Urinary bladder (tissue), 4 donors: ENCODE data around the gene SPATA25. TPM values are rescaled to one million over a fixed set of nuclear protein-coding genes. Genes with fewer than 3 reads are reported as not detected.
"Not testable (repeated sequence)": the region's sequence is repeated elsewhere in the genome, so short reads cannot be mapped to it uniquely, and the experiment has no call there.

ENCODE experiments used
- DNase-seq: peaks from one replicate; pipeline ENCODE4 v3.0.0-alpha.2; 2015; ENCODE audit errors: extremely low spot score
- H3K27ac ChIP-seq: one replicate; pipeline ENCODE4 v1.5.1; 2013; ENCODE audit warnings: low read depth, mild to moderate bottlenecking, moderate library complexity
- H3K36me3 ChIP-seq: one replicate; pipeline ENCODE4 v1.6.1; 2013; ENCODE audit warnings: mild to moderate bottlenecking, moderate library complexity; ENCODE audit not compliant: insufficient read depth
- H3K4me1 ChIP-seq: one replicate; pipeline ENCODE4 v1.6.1; 2013; ENCODE audit warnings: mild to moderate bottlenecking, moderate library complexity; ENCODE audit not compliant: insufficient read depth
- H3K4me3 ChIP-seq: one replicate; pipeline ENCODE4 v1.5.1; 2013; ENCODE audit warnings: low read depth, low read length
- WGBS: extraction: QIAGEN DNeasy Blood & Tissue Kit; methylation state at CpG from one replicate; pipeline ENCODE4 v1.1.7; 2013; 5-methylcytosine and 5-hydroxymethylcytosine counted together
- polyA plus RNA-seq: library from polyadenylated mRNA; stranded (reverse); fragments of 200-250 nt; gene quantifications from one replicate; pipeline ENCODE4 v1.2.3, GENCODE V29; 2013
- total RNA-seq: library from RNA; depleted of rRNA; stranded (reverse); fragments of >200 nt; gene quantifications from one replicate; pipeline ENCODE4 v1.2.3, GENCODE V29; 2014
- donor health status: healthy with polysubstance abuse.
- donor health status: healthy.

SPATA25 gene
- total and polyA plus RNA-seq, 2 donors = 1.7 to 3.8 TPM

- no peaks in the 10 kb centered on the region for H3K36me3 ChIP-seq
- WGBS = 97% methylated on average over 2 of the region's 2 CpGs
- H3K4me3 ChIP-seq = no peak overlapping the region
- no peak for DNase-seq
- no peaks in the 10 kb centered on the region for H3K4me1 ChIP-seq
- H3K27ac ChIP-seq = no peak overlapping the region
These were observed 20.7 kb upstream of the SPATA25 start for GRCh38 chr20:45908084-45908483.

GRCh38 chr20:45907219-45907948 lies 20.0 kb upstream of the SPATA25 start:
- Histone ChIP-seq H3K4me1 (no peaks in the 10 kb centered on the region), H3K27ac (no peak overlapping the region), H3K36me3 (no peaks in the 10 kb centered on the region), H3K4me3 (no peak overlapping the region)
- 94% methylated on average over 17 of the region's 17 CpGs for WGBS
- DNase-seq = no peak

- no peak for DNase-seq
- WGBS = 89% methylated on average over 8 of the region's 8 CpGs
- Histone ChIP-seq H3K4me1 (no peaks in the 10 kb centered on the region), H3K4me3 (no peak overlapping the region), H3K27ac (no peak overlapping the region), H3K36me3 (no peaks in the 10 kb centered on the region)
These were observed 18.2 kb upstream of the SPATA25 start for GRCh38 chr20:45905505-45906079.

GRCh38 chr20:45904583-45905504 lies 17.4 kb upstream of the SPATA25 start:
- H3K27ac ChIP-seq = no peak overlapping the region
- WGBS = 83% methylated on average over 16 of the region's 16 CpGs
- H3K4me1 ChIP-seq = no peaks in the 10 kb centered on the region
- no peak overlapping the region for H3K4me3 ChIP-seq
- no peaks in the 10 kb centered on the region for H3K36me3 ChIP-seq
- no peak for DNase-seq

DNA sequence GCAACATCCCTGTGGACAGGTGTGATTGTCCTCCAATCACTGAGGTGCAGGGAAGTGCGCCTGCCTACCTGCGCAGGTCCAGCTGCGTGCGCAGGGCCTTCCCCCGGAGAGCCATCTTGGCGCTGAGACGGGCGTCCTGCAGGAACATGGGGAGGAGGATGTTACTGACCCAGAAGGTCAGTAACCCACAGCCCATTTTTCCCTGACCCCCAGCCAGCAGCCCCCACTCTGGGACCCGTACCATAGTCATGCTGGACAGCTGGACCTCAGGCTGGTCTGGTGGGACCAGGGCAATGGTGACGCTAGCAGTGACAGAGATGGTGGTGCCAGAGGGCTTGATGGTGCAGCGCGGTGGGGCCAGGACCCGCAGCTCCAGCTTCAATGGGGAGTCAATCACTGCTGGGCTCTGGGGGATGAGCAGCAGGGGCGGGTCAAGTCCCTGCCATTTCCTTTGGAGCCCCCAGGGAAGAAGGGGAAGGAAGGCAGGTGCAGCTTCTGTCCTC lies 14.8 kb upstream of the SPATA25 start:
- H3K27ac ChIP-seq = no peak overlapping the region
- WGBS = 93% methylated on average over 14 of the region's 14 CpGs
- H3K4me3 ChIP-seq = no peak overlapping the region
- no peak for DNase-seq
- H3K4me1 ChIP-seq = no peaks in the 10 kb centered on the region
- H3K36me3 ChIP-seq = peaks cover 3% of the 10 kb centered on the region

- not testable (repeated sequence) for DNase-seq, H3K4me1 ChIP-seq, H3K36me3 ChIP-seq, H3K4me3 ChIP-seq, H3K27ac ChIP-seq
- WGBS = 96% methylated on average over 6 of the region's 6 CpGs
These were observed 13.9 kb upstream of the SPATA25 start for GRCh38 chr20:45901332-45901731.

DNA sequence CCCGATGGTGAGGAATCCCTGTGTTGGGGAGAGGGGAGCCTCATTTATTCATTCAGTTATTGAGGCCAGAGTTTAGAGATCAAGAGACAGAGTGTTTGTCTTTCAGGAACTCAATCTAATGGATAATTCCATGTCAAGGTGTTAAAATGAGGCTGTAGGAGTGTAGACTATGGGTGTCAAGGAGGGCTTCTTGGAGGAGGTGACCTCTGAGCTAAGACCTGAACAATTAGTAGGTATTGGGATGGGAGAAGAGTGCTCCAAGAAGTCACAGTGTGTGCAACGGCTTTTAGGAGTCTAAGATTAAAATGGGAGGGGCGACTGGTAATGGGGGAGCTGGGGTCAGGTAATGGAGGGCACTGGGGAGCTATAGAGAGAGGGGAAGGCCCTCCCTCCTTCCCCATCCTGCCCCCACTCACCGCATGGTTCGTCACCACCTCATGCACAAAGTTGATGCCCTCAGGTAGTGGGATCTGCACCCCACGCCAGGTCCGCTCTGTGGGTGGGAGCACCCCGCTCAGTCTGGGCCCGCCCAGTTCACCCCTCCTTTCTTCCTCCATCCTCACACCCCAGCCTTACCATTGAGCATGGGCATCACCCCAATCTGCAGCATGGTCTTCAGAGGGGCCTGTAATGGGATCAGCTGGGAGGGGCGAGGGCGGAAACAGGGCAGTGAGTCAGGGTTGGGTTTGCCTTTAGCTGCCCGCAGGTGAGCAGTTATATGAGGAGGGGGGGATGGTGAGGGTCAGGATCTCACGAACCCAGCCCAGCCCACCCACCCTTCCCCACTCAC lies 11.8 kb upstream of the SPATA25 start:
- Histone ChIP-seq H3K4me3 (no peak overlapping the region), H3K27ac (no peak overlapping the region), H3K36me3 (peaks cover 4% of the 10 kb centered on the region), H3K4me1 (no peaks in the 10 kb centered on the region)
- no peak for DNase-seq
- 87% methylated on average over 13 of the region's 13 CpGs for WGBS

GRCh38 chr20:45898285-45898684 lies 10.9 kb upstream of the SPATA25 start:
- no peak overlapping the region for H3K4me3 ChIP-seq
- WGBS = 82% methylated on average over 12 of the region's 12 CpGs
- no peak overlapping the region for H3K27ac ChIP-seq
- no peaks in the 10 kb centered on the region for H3K4me1 ChIP-seq
- no peak for DNase-seq
- peaks cover 4% of the 10 kb centered on the region for H3K36me3 ChIP-seq

DNA sequence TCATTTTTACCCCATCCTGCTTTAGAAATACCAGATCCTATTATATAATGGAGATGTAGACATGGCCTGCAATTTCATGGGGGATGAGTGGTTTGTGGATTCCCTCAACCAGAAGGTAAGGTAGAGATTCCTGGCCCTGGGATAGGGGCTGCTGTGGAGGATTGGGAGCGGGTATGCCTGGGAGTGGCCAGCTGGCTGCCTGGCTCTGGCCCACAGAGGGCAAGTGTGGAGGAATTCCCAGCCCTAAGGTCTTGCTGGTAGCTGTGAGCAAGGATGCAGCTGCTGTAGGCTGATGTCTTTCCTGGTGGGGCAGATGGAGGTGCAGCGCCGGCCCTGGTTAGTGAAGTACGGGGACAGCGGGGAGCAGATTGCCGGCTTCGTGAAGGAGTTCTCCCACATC lies 10.3 kb upstream of the SPATA25 start:
- no peak overlapping the region for H3K27ac ChIP-seq
- H3K4me3 ChIP-seq = no peak overlapping the region
- 95% methylated on average over 7 of the region's 7 CpGs for WGBS
- H3K4me1 ChIP-seq = no peaks in the 10 kb centered on the region
- peaks cover 4% of the 10 kb centered on the region for H3K36me3 ChIP-seq
- no peak for DNase-seq

DNA sequence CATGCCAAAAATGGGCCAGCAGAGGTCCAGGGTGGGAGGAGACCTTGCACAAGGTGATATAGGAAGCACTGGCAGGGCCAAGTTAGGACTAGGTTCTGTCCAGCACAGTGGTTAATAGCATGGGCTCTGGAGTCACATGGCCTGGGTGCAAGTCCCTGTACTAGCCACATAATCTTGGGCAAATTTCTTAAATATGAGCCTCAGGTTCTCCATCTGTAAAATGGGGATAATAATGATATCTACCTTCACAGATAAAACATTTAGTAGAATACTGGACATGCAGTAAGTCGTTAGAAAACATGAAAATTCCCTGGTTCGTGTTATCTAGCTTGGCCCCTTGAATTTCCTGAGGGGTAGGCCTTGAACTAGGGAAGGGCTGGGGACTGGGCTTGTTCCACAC lies 9.9 kb upstream of the SPATA25 start:
- Histone ChIP-seq H3K36me3 (peaks cover 4% of the 10 kb centered on the region), H3K27ac (no peak overlapping the region), H3K4me3 (no peak overlapping the region), H3K4me1 (no peaks in the 10 kb centered on the region)
- 84% methylated on average over 2 of the region's 2 CpGs for WGBS
- no peak for DNase-seq

GRCh38 chr20:45896641-45897161 lies 9.3 kb upstream of the SPATA25 start:
- WGBS = 92% methylated on average over 14 of the region's 14 CpGs
- DNase-seq = no peak
- H3K36me3 ChIP-seq = peaks cover 4% of the 10 kb centered on the region
- no peak overlapping the region for H3K27ac ChIP-seq
- no peaks in the 10 kb centered on the region for H3K4me1 ChIP-seq
- H3K4me3 ChIP-seq = no peak overlapping the region

DNA sequence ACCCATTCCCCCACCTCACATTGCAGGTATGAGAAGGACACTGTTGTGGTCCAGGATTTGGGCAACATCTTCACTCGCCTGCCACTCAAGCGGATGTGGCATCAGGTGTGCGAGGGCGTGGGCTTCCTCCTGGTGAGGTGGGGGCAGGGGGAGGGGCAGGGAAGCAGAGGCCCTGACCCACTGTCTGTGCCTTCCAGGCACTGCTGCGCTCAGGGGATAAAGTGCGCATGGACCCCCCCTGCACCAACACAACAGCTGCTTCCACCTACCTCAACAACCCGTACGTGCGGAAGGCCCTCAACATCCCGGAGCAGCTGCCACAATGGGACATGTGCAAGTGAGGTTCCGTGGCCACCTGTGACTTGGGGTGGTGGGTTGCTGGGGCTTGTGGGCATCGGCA lies 7.4 kb upstream of the SPATA25 start:
- Histone ChIP-seq H3K27ac (no peak overlapping the region), H3K36me3 (peaks cover 4% of the 10 kb centered on the region), H3K4me3 (no peak overlapping the region), H3K4me1 (no peaks in the 10 kb centered on the region)
- DNase-seq = no peak
- 78% methylated on average over 12 of the region's 12 CpGs for WGBS

DNA sequence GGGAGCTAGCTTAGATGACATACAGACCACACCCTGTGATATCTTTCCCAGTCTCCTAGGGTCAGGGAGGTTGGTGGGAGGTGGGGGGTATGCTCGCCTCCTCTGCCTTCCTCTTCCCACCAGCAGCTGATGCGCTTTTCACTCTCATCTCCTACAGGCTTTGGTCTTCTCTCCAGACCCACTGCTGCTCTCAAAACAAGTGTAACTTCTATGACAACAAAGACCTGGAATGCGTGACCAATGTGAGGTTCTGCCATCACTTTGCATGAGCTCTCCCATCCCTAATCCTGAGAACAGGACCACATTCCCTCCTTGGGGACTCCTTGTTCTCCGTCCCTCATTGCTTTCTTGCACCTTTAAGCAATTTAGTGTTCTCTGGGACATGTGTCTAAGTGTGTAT lies 6.4 kb upstream of the SPATA25 start:
- Histone ChIP-seq H3K4me1 (no peaks in the 10 kb centered on the region), H3K36me3 (peaks cover 4% of the 10 kb centered on the region), H3K27ac (no peak overlapping the region), H3K4me3 (no peak overlapping the region)
- DNase-seq = no peak
- WGBS = 93% methylated on average over 4 of the region's 4 CpGs
